GM23248 (cell line): ENCODE measurements around the gene PROM1. TPM values are rescaled to one million over a fixed set of nuclear protein-coding genes. Genes with fewer than 3 reads are reported as not detected.

Experiments
- DNase-seq: peaks from one replicate; pipeline ENCODE4 v3.0.0-alpha.2; 2015
- H2AFZ ChIP-seq: fragments of 200-600 bp; sonication (generic); 2 replicates; pipeline ENCODE4 v1.6.1; 2016; ENCODE audit warnings: antibody characterized with exemption
- H3F3A ChIP-seq: fragments of 200-600 bp; sonication (generic); 2 replicates; pipeline ENCODE4 v1.6.1; 2016; ENCODE audit warnings: mild to moderate bottlenecking, antibody characterized with exemption, mixed run types; ENCODE audit not compliant: insufficient read depth
- H3K27ac ChIP-seq: fragments of 200-600 bp; sonication (generic); 2 replicates; pipeline ENCODE4 v1.5.1; 2016; ENCODE audit warnings: mild to moderate bottlenecking
- H3K27me3 ChIP-seq: fragments of 200-600 bp; sonication (generic); replicated peaks from 2 replicates; pipeline ENCODE4 v1.6.1; 2016; ENCODE audit warnings: mild to moderate bottlenecking; ENCODE audit not compliant: insufficient read depth
- H3K36me3 ChIP-seq: fragments of 200-600 bp; sonication (generic); 2 replicates; pipeline ENCODE4 v1.6.1; 2016; ENCODE audit warnings: low read depth, mild to moderate bottlenecking
- H3K4me1 ChIP-seq: fragments of 200-600 bp; sonication (generic); 2 replicates; pipeline ENCODE4 v1.6.1; 2016; ENCODE audit warnings: mild to moderate bottlenecking; ENCODE audit not compliant: insufficient read depth
- H3K4me2 ChIP-seq: fragments of 200-600 bp; sonication (generic); one replicate; pipeline ENCODE4 v1.6.1; 2016; ENCODE audit warnings: mild to moderate bottlenecking; ENCODE audit not compliant: unreplicated experiment
- H3K4me3 ChIP-seq: fragments of 200-600 bp; sonication (generic); 2 replicates; pipeline ENCODE4 v1.5.1; 2016; ENCODE audit warnings: mild to moderate bottlenecking
- H3K79me2 ChIP-seq: fragments of 200-600 bp; sonication (generic); 2 replicates; pipeline ENCODE4 v1.6.1; 2016; ENCODE audit warnings: mild to moderate bottlenecking; ENCODE audit not compliant: insufficient read depth
- H3K9ac ChIP-seq: fragments of 200-600 bp; sonication (generic); 2 replicates; pipeline ENCODE4 v1.6.1; 2016; ENCODE audit warnings: mild to moderate bottlenecking
- H3K9me2 ChIP-seq: fragments of 200-600 bp; sonication (generic); 2 replicates; pipeline ENCODE4 v1.6.1; 2016; ENCODE audit warnings: mixed run types, mild to moderate bottlenecking, moderate library complexity; ENCODE audit not compliant: insufficient read depth
- H3K9me3 ChIP-seq: fragments of 200-600 bp; sonication (generic); one replicate; pipeline ENCODE4 v1.6.1; 2017; ENCODE audit warnings: low read depth
- H4K20me1 ChIP-seq: fragments of 200-600 bp; sonication (generic); 2 replicates; pipeline ENCODE4 v1.6.0; 2016; ENCODE audit not compliant: insufficient read depth
- EZH2 ChIP-seq: fragments of 200-600 bp; sonication (generic); IDR thresholded peaks from 2 replicates; pipeline ENCODE4 v1.6.1; 2018; ENCODE audit warnings: antibody characterized with exemption, mild to moderate bottlenecking; ENCODE audit not compliant: insufficient read depth, poor library complexity, severe bottlenecking
- EZH2phosphoT487 ChIP-seq: fragments of 200-600 bp; sonication (generic); IDR thresholded peaks from 2 replicates; pipeline ENCODE4 v1.6.1; 2018; ENCODE audit warnings: antibody characterized with exemption, moderate library complexity, mild to moderate bottlenecking, low read depth; ENCODE audit not compliant: insufficient read depth
- WGBS, 2 experiments: methylation state at CpG; one replicate each; pipeline ENCODE4 v1.1.6; 2015 to 2017; ENCODE audit warnings: low lambda C conversion rate in 2 of 2, low coverage in 1 of 2; ENCODE audit errors: missing lambda C conversion rate in 2 of 2; 5-methylcytosine and 5-hydroxymethylcytosine counted together
- in situ Hi-C: fragments of 300-500 bp; cut with MboI; formaldehyde crosslinking; loops from 2 replicates; pipeline ENCODE4 v1.15.0; 2020
- polyA plus RNA-seq: library from polyadenylated mRNA; unstranded; fragments of >200 nt; fragmentation: Nextera tagmentation; extraction: Ambion mirVana; gene quantifications from 2 replicates; pipeline ENCODE4 v1.2.1, GENCODE V29; 2016
- total RNA-seq: library from RNA; depleted of rRNA; stranded (reverse); fragments of >200 nt; shearing (Covaris generic); gene quantifications from 2 replicates; pipeline ENCODE4 v1.2.3, GENCODE V29; 2014

Gene PROM1
- total and polyA plus RNA-seq, 2 experiments from 2014 or later, result not detected

DNA sequence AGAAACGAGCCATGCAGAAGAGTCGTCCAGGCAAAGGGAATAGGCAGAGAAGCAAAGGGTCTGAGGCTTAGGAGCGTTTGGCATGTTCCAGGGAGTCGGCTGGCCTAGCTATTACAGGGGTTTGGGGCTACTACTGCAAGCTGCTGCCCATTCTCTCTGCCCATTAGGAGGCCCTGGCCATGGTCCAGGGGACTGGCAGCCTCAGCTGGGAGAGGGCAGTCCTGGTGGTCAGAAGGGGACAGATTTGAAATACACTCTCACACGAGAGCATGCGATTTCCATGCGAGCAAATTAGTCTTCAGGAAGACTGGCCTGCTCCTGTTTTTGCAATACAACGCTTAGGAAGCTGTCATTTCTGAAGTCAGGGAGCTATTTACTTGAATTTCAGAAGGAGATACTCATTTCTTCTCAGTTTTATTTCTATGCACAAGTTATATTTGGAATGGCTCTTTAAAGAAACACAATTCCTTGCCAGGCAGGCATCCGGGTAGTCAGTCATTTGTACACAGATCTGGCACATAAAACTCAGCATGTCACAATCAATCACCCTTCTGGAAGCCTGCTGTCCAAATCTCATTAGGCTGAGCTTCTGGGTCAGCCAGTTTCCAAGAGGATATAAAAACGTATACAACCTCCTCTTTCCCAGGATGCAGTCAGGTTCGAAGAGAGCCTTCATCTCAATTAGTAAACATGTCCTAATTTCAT is 27.0 kb downstream of the PROM1 start:
- 39 to 44% methylated on average over 11 of the region's 11 CpGs for WGBS, 2 experiments
- peaks cover 71% of the 10 kb centered on the region for H3K27me3 ChIP-seq
- H3K4me2 ChIP-seq, result no peak overlapping the region

GRCh38 chr4:16055873-16056272 is 27.9 kb downstream of the PROM1 start:
- no peak overlapping the region for H3K4me3 ChIP-seq
- H3K4me1 ChIP-seq, result no peaks in the 10 kb centered on the region
- no peak for DNase-seq
- 68 to 77% methylated on average over 7 of the region's 7 CpGs for WGBS, 2 experiments
- no peaks in the 10 kb centered on the region for H3K36me3 ChIP-seq
- H3K9me3 ChIP-seq, result no peaks in the 10 kb centered on the region
- no peak overlapping the region for H3K4me2 ChIP-seq
- no peaks in the 10 kb centered on the region for H3K79me2 ChIP-seq
- H3K27ac ChIP-seq, result no peak overlapping the region
- no peak overlapping the region for H2AFZ ChIP-seq
- in situ Hi-C loops, result no loop called here
- no peaks in the 10 kb centered on the region for H3F3A ChIP-seq
- H4K20me1 ChIP-seq, result no peaks in the 10 kb centered on the region
- no peak for TF ChIP-seq EZH2
- no peak for TF ChIP-seq EZH2phosphoT487
- H3K9me2 ChIP-seq, result no peaks in the 10 kb centered on the region
- H3K9ac ChIP-seq, result no peak overlapping the region
- H3K27me3 ChIP-seq, result peaks cover 73% of the 10 kb centered on the region

More for the DNA sequence above, 27.0 kb downstream of the PROM1 start:
- Histone ChIP-seq H3K9ac (no peak overlapping the region), H3K36me3 (no peaks in the 10 kb centered on the region), H3K9me2 (no peaks in the 10 kb centered on the region), H3K9me3 (no peaks in the 10 kb centered on the region), H3K4me1 (no peaks in the 10 kb centered on the region), H3K79me2 (no peaks in the 10 kb centered on the region), H3K27ac (no peak overlapping the region), H3F3A (no peaks in the 10 kb centered on the region), H3K4me3 (no peak overlapping the region), H2AFZ (no peak overlapping the region), H4K20me1 (no peaks in the 10 kb centered on the region)
- DNase-seq, result no peak
- no peak for TF ChIP-seq EZH2
- no peak for TF ChIP-seq EZH2phosphoT487
- in situ Hi-C loops, result no loop called here

DNA sequence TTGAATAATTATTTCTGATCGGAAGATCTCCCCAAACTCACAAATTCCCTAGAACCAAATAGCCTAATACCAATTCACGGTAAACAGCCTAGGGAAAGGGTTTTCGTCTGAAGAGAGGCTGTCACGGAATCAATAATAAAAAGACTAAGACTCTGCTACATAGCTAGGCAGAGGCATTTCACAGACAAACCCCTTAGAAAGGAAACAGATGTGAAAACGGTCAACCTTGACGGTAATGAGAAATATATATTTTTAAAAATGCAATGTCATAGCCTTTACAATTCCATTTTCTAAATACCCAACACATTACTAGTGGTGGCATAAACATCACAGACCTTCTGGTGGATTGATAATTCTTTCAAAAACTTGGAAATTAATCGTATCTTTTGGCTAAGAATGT is 28.4 kb downstream of the PROM1 start:
- Histone ChIP-seq H4K20me1 (no peaks in the 10 kb centered on the region), H3K79me2 (no peaks in the 10 kb centered on the region), H3K27me3 (peaks cover 74% of the 10 kb centered on the region), H3K27ac (no peak overlapping the region), H3F3A (no peaks in the 10 kb centered on the region), H3K4me2 (no peak overlapping the region), H3K9ac (no peak overlapping the region), H2AFZ (no peak overlapping the region), H3K4me3 (no peak overlapping the region), H3K36me3 (no peaks in the 10 kb centered on the region), H3K9me2 (no peaks in the 10 kb centered on the region), H3K9me3 (no peaks in the 10 kb centered on the region), H3K4me1 (no peaks in the 10 kb centered on the region)
- in situ Hi-C loops, result no loop called here
- 69 to 75% methylated on average over 7 of the region's 7 CpGs for WGBS, 2 experiments
- no peak for TF ChIP-seq EZH2phosphoT487
- TF ChIP-seq EZH2, result no peak
- no peak for DNase-seq

DNA sequence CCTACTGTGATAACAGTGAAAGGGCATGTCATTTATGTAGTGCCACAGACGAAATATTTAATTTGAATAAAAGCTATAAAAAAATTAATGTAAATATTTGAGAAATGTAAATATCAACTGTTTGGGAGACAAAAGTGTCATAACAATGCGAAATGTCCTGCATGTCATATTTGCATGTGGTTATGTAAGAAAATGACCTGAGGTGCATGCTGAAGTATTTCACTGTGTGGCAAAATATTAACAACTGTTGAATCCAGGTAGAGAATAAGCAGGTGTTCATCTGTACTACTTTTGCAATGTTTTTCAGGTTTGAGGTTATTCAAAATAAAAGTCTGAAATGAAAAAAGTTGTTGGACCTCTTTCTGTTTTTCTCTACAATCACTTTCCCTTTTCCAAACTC is 30.9 kb downstream of the PROM1 start:
- Histone ChIP-seq H3K4me2 (no peak overlapping the region), H3K79me2 (no peaks in the 10 kb centered on the region), H3K27ac (no peak overlapping the region), H2AFZ (no peak overlapping the region), H3K4me1 (no peaks in the 10 kb centered on the region), H3F3A (no peaks in the 10 kb centered on the region), H3K9me2 (no peaks in the 10 kb centered on the region), H3K9me3 (no peaks in the 10 kb centered on the region), H3K36me3 (no peaks in the 10 kb centered on the region), H3K9ac (no peak overlapping the region), H3K4me3 (no peak overlapping the region), H4K20me1 (no peaks in the 10 kb centered on the region), H3K27me3 (peaks cover 75% of the 10 kb centered on the region)
- in situ Hi-C loops, result no loop called here
- no peak for DNase-seq
- TF ChIP-seq EZH2 (no peak), EZH2phosphoT487 (no peak)
- WGBS, 2 experiments, result 44 to 45% methylated on average over 2 of the region's 2 CpGs
